SK-N-SH treated with all-trans-retinoic acid at 6 μM for 48 hours (cell line): ENCODE measurements around the gene TMEM161A.
"Not testable (repeated sequence)": the region's sequence is repeated elsewhere in the genome, so short reads cannot be mapped to it uniquely, and the experiment has no call there.

Experiments
- ATAC-seq: fragments of 200-7000 bp; cut with Tn5 transposase; 3 replicates; pipeline ENCODE4 v1.9.1; 2020; ENCODE audit warnings: mild to moderate bottlenecking, moderate library complexity
- ARNTL ChIP-seq: fragments of 450-650 bp; formaldehyde crosslinking; IDR thresholded peaks from 2 replicates; pipeline ENCODE4 v1.5.0; 2020; ENCODE audit warnings: low read depth, mild to moderate bottlenecking, moderate library complexity, borderline replicate concordance
- BACH2 ChIP-seq: fragments of 250-450 bp; sonication (Bioruptor Pico); IDR thresholded peaks from 2 replicates; pipeline ENCODE4 v1.9.0; 2021; ENCODE audit warnings: mild to moderate bottlenecking, borderline replicate concordance
- CREB5 ChIP-seq: fragments of 250-450 bp; sonication (Bioruptor Pico); IDR thresholded peaks from 2 replicates; pipeline ENCODE4 v1.5.1; 2020; ENCODE audit warnings: low read depth, mild to moderate bottlenecking, moderate library complexity
- CSDC2 ChIP-seq: fragments of 250-450 bp; sonication (Bioruptor Pico); IDR thresholded peaks from 2 replicates; pipeline ENCODE4 v1.5.0; 2020; ENCODE audit warnings: mild to moderate bottlenecking, moderate library complexity
- GLIS3 ChIP-seq: fragments of 250-450 bp; sonication (Bioruptor Pico); IDR thresholded peaks from 2 replicates; pipeline ENCODE4 v1.5.0; 2020; ENCODE audit warnings: mild to moderate bottlenecking, moderate library complexity
- ISL1 ChIP-seq: fragments of 250-450 bp; sonication (Bioruptor Pico); IDR thresholded peaks from 2 replicates; pipeline ENCODE4 v2.1.2; 2022; ENCODE audit warnings: mild to moderate bottlenecking, moderate library complexity
- OSR1 ChIP-seq: fragments of 250-450 bp; sonication (Bioruptor Pico); IDR thresholded peaks from 2 replicates; pipeline ENCODE4 v1.8.0; 2022; ENCODE audit warnings: moderate library complexity, mild to moderate bottlenecking, inconsistent platforms
- PPARA ChIP-seq: fragments of 250-450 bp; sonication (Bioruptor Pico); IDR thresholded peaks from 2 replicates; pipeline ENCODE4 v1.5.0; 2020; ENCODE audit warnings: mild to moderate bottlenecking, borderline replicate concordance
- RARB ChIP-seq: fragments of 250-450 bp; sonication (Bioruptor Pico); IDR thresholded peaks from 2 replicates; pipeline ENCODE4 v1.8.0; 2021; ENCODE audit warnings: mild to moderate bottlenecking, moderate library complexity
- SNAI2 ChIP-seq: fragments of 250-450 bp; sonication (Bioruptor Pico); IDR thresholded peaks from 2 replicates; pipeline ENCODE4 v1.5.0; 2020; ENCODE audit warnings: mild to moderate bottlenecking, moderate library complexity
- TCF4 ChIP-seq: fragments of 250-450 bp; sonication (Bioruptor Pico); IDR thresholded peaks from 2 replicates; pipeline ENCODE4 v1.8.0; 2021; ENCODE audit warnings: mild to moderate bottlenecking, moderate library complexity, borderline replicate concordance
- TOX ChIP-seq: fragments of 250-450 bp; sonication (Bioruptor Pico); IDR thresholded peaks from 2 replicates; pipeline ENCODE4 v1.8.0; 2021; ENCODE audit warnings: mild to moderate bottlenecking, moderate library complexity, borderline replicate concordance
- ZC3H10 ChIP-seq: fragments of 250-450 bp; sonication (Bioruptor Pico); IDR thresholded peaks from 2 replicates; pipeline ENCODE4 v1.5.1; 2021; ENCODE audit warnings: mild to moderate bottlenecking, moderate library complexity
- ZFP3 ChIP-seq: fragments of 250-450 bp; sonication (Bioruptor Pico); IDR thresholded peaks from 2 replicates; pipeline ENCODE4 v1.5.0; 2020; ENCODE audit warnings: mild to moderate bottlenecking, moderate library complexity
- ZFP30 ChIP-seq: fragments of 450-650 bp; formaldehyde crosslinking; IDR thresholded peaks from 2 replicates; pipeline ENCODE4 v1.5.0; 2022; ENCODE audit warnings: mild to moderate bottlenecking, moderate library complexity
- ZNF565 ChIP-seq: fragments of 450-650 bp; formaldehyde crosslinking; conservative IDR thresholded peaks from 2 replicates; pipeline ENCODE4 v1.5.0; 2020; ENCODE audit warnings: low read depth, mild to moderate bottlenecking, moderate library complexity
- TF ChIP-seq, protein P1 (sequence below): fragments of 250-450 bp; sonication (Bioruptor Pico); IDR thresholded peaks from 2 replicates; pipeline ENCODE4 v1.5.1; 2021; ENCODE audit warnings: mild to moderate bottlenecking, moderate library complexity
- TF ChIP-seq, protein P2 (sequence below): fragments of 250-450 bp; sonication (Bioruptor Pico); IDR thresholded peaks from 2 replicates; pipeline ENCODE4 v1.5.0; 2020; ENCODE audit warnings: mild to moderate bottlenecking, moderate library complexity
- TF ChIP-seq, protein P3 (sequence below): fragments of 250-450 bp; sonication (Bioruptor Pico); IDR thresholded peaks from 2 replicates; pipeline ENCODE4 v1.8.0; 2020; ENCODE audit warnings: mild to moderate bottlenecking, moderate library complexity, borderline replicate concordance

The TMEM161A gene

DNA sequence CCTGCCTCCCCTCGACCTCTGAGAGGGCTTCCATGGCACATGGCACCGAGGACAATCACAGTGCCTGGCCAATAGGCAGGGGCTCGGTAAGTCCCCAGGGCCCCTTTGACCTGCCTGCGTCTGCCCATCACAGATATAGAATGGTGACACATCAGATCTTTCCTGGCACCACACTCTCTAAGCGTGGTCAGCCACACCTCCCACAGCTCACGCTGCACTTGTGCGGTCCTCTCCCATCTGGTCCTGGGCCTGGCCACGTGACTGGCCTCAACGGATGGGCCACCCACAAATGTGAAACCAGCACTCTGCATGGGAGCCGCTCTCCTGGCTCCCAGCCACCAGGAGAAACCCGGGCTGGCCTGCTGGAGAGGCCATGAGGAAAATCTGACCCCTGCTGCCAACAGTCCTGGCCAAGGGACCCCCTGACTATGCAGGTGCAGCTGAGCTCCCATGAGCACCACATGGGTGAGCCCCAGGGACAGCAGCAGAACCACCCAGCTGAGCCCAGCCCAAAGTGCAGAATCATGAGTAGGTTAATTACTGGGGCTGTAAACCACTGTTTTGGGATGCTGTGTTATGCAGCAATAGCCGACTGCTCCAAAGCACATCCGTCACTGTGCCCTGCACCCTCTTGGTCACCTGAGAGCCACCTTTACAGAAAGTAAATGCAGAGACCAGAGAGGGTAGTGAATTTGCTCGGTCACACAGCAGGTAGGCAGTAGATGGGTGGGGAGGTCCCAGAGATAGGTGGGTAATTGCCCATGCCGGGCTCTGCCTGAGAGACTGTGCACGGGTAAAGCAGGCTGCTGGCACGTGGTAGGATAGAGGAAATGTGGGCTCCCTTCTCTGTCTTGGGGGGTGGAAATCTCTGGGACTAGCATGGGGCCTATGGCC lies 41.5 kb upstream of the TMEM161A start:
- ATAC-seq: no peak
- TF ChIP-seq ISL1 (CRISPR knock-in tag): no peak
- TF ChIP-seq ZNF565: no peak
- no peak for TF ChIP-seq CREB5 (CRISPR knock-in tag)
- TF ChIP-seq, protein P1, sequence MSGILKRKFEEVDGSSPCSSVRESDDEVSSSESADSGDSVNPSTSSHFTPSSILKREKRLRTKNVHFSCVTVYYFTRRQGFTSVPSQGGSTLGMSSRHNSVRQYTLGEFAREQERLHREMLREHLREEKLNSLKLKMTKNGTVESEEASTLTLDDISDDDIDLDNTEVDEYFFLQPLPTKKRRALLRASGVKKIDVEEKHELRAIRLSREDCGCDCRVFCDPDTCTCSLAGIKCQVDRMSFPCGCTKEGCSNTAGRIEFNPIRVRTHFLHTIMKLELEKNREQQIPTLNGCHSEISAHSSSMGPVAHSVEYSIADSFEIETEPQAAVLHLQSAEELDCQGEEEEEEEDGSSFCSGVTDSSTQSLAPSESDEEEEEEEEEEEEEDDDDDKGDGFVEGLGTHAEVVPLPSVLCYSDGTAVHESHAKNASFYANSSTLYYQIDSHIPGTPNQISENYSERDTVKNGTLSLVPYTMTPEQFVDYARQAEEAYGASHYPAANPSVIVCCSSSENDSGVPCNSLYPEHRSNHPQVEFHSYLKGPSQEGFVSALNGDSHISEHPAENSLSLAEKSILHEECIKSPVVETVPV: no peak
- no peak for TF ChIP-seq PPARA (CRISPR knock-in tag)
- no peak for TF ChIP-seq CSDC2 (CRISPR knock-in tag)

DNA sequence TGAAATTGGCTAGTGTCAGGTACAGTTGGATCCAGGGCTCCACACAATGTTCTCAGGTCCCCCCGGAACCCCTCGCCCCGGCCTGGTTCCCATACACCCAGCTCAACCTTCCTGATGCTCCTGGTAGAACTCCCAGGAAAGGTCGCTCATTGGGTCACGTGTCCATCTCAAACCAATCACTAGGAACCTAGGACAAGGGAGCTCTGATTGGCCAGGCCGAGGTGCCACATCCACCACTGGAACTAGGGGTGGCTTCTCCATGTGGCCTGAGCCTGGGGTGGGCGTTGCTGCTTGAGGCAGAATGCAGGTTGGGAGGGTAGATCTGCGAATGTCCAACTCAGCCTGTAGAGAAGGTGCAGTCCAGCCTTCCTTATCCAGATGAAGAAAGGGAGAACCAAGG lies 38.7 kb upstream of the TMEM161A start:
- TF ChIP-seq, protein P2, sequence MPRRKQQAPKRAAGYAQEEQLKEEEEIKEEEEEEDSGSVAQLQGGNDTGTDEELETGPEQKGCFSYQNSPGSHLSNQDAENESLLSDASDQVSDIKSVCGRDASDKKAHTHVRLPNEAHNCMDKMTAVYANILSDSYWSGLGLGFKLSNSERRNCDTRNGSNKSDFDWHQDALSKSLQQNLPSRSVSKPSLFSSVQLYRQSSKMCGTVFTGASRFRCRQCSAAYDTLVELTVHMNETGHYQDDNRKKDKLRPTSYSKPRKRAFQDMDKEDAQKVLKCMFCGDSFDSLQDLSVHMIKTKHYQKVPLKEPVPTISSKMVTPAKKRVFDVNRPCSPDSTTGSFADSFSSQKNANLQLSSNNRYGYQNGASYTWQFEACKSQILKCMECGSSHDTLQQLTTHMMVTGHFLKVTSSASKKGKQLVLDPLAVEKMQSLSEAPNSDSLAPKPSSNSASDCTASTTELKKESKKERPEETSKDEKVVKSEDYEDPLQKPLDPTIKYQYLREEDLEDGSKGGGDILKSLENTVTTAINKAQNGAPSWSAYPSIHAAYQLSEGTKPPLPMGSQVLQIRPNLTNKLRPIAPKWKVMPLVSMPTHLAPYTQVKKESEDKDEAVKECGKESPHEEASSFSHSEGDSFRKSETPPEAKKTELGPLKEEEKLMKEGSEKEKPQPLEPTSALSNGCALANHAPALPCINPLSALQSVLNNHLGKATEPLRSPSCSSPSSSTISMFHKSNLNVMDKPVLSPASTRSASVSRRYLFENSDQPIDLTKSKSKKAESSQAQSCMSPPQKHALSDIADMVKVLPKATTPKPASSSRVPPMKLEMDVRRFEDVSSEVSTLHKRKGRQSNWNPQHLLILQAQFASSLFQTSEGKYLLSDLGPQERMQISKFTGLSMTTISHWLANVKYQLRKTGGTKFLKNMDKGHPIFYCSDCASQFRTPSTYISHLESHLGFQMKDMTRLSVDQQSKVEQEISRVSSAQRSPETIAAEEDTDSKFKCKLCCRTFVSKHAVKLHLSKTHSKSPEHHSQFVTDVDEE (CRISPR knock-in tag): no peak
- TF ChIP-seq PPARA (CRISPR knock-in tag) (no peak), RARB (CRISPR knock-in tag) (no peak), ZNF565 (no peak), OSR1 (CRISPR knock-in tag) (no peak), TOX (CRISPR knock-in tag) (no peak), SNAI2 (CRISPR knock-in tag) (no peak), ARNTL (CRISPR knock-in tag) (no peak), ZC3H10 (no peak), ISL1 (CRISPR knock-in tag) (no peak), TCF4 (CRISPR knock-in tag) (no peak), ZFP3 (CRISPR knock-in tag) (no peak), ZFP30 (CRISPR knock-in tag) (no peak), BACH2 (CRISPR knock-in tag) (no peak), GLIS3 (CRISPR knock-in tag) (no peak)
- TF ChIP-seq, protein P1: no peak
- TF ChIP-seq, protein P3, sequence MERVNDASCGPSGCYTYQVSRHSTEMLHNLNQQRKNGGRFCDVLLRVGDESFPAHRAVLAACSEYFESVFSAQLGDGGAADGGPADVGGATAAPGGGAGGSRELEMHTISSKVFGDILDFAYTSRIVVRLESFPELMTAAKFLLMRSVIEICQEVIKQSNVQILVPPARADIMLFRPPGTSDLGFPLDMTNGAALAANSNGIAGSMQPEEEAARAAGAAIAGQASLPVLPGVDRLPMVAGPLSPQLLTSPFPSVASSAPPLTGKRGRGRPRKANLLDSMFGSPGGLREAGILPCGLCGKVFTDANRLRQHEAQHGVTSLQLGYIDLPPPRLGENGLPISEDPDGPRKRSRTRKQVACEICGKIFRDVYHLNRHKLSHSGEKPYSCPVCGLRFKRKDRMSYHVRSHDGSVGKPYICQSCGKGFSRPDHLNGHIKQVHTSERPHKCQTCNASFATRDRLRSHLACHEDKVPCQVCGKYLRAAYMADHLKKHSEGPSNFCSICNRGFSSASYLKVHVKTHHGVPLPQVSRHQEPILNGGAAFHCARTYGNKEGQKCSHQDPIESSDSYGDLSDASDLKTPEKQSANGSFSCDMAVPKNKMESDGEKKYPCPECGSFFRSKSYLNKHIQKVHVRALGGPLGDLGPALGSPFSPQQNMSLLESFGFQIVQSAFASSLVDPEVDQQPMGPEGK (CRISPR knock-in tag): no peak
- ATAC-seq: no peak

- ATAC-seq: not testable (repeated sequence)
Measured at GRCh38 chr19:19173243-19173642, 35.0 kb upstream of the TMEM161A start.
